WI38 (cell line): Measurements from ENCODE around the gene IL17RE.

Experiments used
- H3K4me3 ChIP-seq: 2 replicates; pipeline ENCODE4 v1.5.1; 2011; ENCODE audit warnings: low read depth, mild to moderate bottlenecking, control low read depth, low read length
- CTCF ChIP-seq: IDR thresholded peaks from 2 replicates; pipeline ENCODE4 v1.5.1; 2012; ENCODE audit warnings: low read depth, mild to moderate bottlenecking, control low read depth, low read length

The IL17RE gene

GRCh38 chr3:9884555-9885165 lies 18.0 kb upstream of the IL17RE start:
- no peak for TF ChIP-seq CTCF
- no peak overlapping the region for H3K4me3 ChIP-seq

- no peak overlapping the region for H3K4me3 ChIP-seq
- TF ChIP-seq CTCF: no peak
These were observed 16.3 kb upstream of the IL17RE start for GRCh38 chr3:9886328-9886727.

GRCh38 chr3:9887480-9887879 lies 15.2 kb upstream of the IL17RE start:
- H3K4me3 ChIP-seq: no peak overlapping the region
- no peak for TF ChIP-seq CTCF

GRCh38 chr3:9888540-9888939 lies 14.1 kb upstream of the IL17RE start:
- no peak for TF ChIP-seq CTCF
- H3K4me3 ChIP-seq: no peak overlapping the region

- no peak for TF ChIP-seq CTCF
- H3K4me3 ChIP-seq: no peak overlapping the region
These were observed 13.2 kb upstream of the IL17RE start for GRCh38 chr3:9889405-9889804.

GRCh38 chr3:9890249-9891071 lies 12.2 kb upstream of the IL17RE start, which contains the start of gene JAGN1:
TSS of gene JAGN1 (plus strand) at chr3:9890610. CDS start at chr3:9890723, 113 bp downstream.
- TF ChIP-seq CTCF: no peak
- peak within 1 kb of the TSS; percentile 91 for H3K4me3 ChIP-seq

- TF ChIP-seq CTCF: no peak
- peak overlapping the region; percentile 91 for H3K4me3 ChIP-seq
These were observed 11.5 kb upstream of the IL17RE start for GRCh38 chr3:9891072-9891622.
